OCI-LY1 (cell line): ENCODE results near the gene MEGF6.

Experiments
- H2AFZ ChIP-seq: fragments of 200-600 bp; sonication (generic), shearing (Covaris generic); 2 replicates; pipeline ENCODE4 v1.6.0; 2014; ENCODE audit warnings: antibody characterized with exemption, mild to moderate bottlenecking, low read length
- H3F3A ChIP-seq: fragments of 200-600 bp; sonication (generic), shearing (Covaris generic); 2 replicates; pipeline ENCODE4 v1.6.0; 2014; ENCODE audit warnings: mild to moderate bottlenecking, antibody characterized with exemption, low read length, moderate library complexity; ENCODE audit not compliant: insufficient read depth
- H3K27ac ChIP-seq: fragments of 200-600 bp; sonication (generic); 2 replicates; pipeline ENCODE4 v1.5.1; 2014; ENCODE audit warnings: low read length, mixed run types, mild to moderate bottlenecking, low read depth; ENCODE audit not compliant: poor library complexity, severe bottlenecking
- H3K27me3 ChIP-seq: fragments of 200-600 bp; sonication (generic); 2 replicates; pipeline ENCODE4 v1.6.0; 2014; ENCODE audit warnings: antibody characterized with exemption, mild to moderate bottlenecking, low read length, moderate library complexity; ENCODE audit not compliant: insufficient read depth
- H3K36me3 ChIP-seq: fragments of 200-600 bp; sonication (generic); 2 replicates; pipeline ENCODE4 v1.6.1; 2014; ENCODE audit warnings: mild to moderate bottlenecking, antibody characterized with exemption, low read length, moderate library complexity, mixed read lengths; ENCODE audit not compliant: insufficient read depth
- H3K4me1 ChIP-seq: fragments of 200-600 bp; sonication (generic); 2 replicates; pipeline ENCODE4 v1.5.1; 2014; ENCODE audit warnings: mild to moderate bottlenecking, low read length, moderate library complexity; ENCODE audit not compliant: insufficient read depth, severe bottlenecking
- H3K4me2 ChIP-seq: fragments of 200-600 bp; sonication (generic), shearing (Covaris generic); 2 replicates; pipeline ENCODE4 v1.6.1; 2014; ENCODE audit warnings: low read length
- H3K4me3 ChIP-seq: fragments of 200-600 bp; sonication (generic); 2 replicates; pipeline ENCODE4 v1.5.1; 2014; ENCODE audit warnings: low read length, low read depth, mild to moderate bottlenecking, mixed read lengths; ENCODE audit not compliant: poor library complexity, severe bottlenecking
- H3K79me2 ChIP-seq: fragments of 200-600 bp; shearing (Covaris generic); 2 replicates; pipeline ENCODE4 v1.6.1; 2016; ENCODE audit warnings: mixed run types, low read length, mixed read lengths; ENCODE audit not compliant: insufficient read depth
- H3K9ac ChIP-seq: fragments of 200-600 bp; sonication (generic), shearing (Covaris generic); 2 replicates; pipeline ENCODE4 v1.6.1; 2014; ENCODE audit warnings: mild to moderate bottlenecking, low read length, mixed read lengths
- H3K9me2 ChIP-seq: fragments of 200-600 bp; sonication (generic), shearing (Covaris generic); 2 replicates; pipeline ENCODE4 v1.6.1; 2014; ENCODE audit warnings: low read depth, mild to moderate bottlenecking, low read length, mixed read lengths
- H3K9me3 ChIP-seq: fragments of 200-600 bp; shearing (Covaris generic); 2 replicates; pipeline ENCODE4 v1.6.1; 2014; ENCODE audit warnings: low read length, mixed read lengths
- H4K20me1 ChIP-seq: fragments of 200-600 bp; sonication (generic), shearing (Covaris generic); 2 replicates; pipeline ENCODE4 v1.6.0; 2016; ENCODE audit warnings: mild to moderate bottlenecking, low read length; ENCODE audit not compliant: insufficient read depth
- CTCF ChIP-seq: fragments of 200-600 bp; sonication (generic), shearing (Covaris generic); IDR thresholded peaks from 2 replicates; pipeline ENCODE4 v1.5.1; 2017; ENCODE audit warnings: mild to moderate bottlenecking, antibody characterized with exemption, low read length, moderate library complexity, mixed read lengths
- EZH2 ChIP-seq: fragments of 200-600 bp; sonication (generic), shearing (Covaris generic); IDR thresholded peaks from 2 replicates; pipeline ENCODE4 v1.8.0; 2017; ENCODE audit warnings: borderline replicate concordance, mixed run types, mild to moderate bottlenecking, antibody characterized with exemption, low read length, moderate library complexity, mixed read lengths

Gene MEGF6

GRCh38 chr1:3530086-3530925 lies 81.0 kb downstream of the MEGF6 start:
- no peak overlapping the region for H3K4me2 ChIP-seq
- no peaks in the 10 kb centered on the region for H3K27me3 ChIP-seq
- H3K4me1 ChIP-seq, result no peaks in the 10 kb centered on the region
- H3F3A ChIP-seq, result no peaks in the 10 kb centered on the region
- no peak overlapping the region for H3K9ac ChIP-seq
- no peak overlapping the region for H2AFZ ChIP-seq
- H3K9me2 ChIP-seq, result no peaks in the 10 kb centered on the region
- H3K27ac ChIP-seq, result no peak overlapping the region
- no peak overlapping the region for H3K4me3 ChIP-seq
- H3K9me3 ChIP-seq, result no peaks in the 10 kb centered on the region
- no peaks in the 10 kb centered on the region for H3K36me3 ChIP-seq
- no peaks in the 10 kb centered on the region for H3K79me2 ChIP-seq
- H4K20me1 ChIP-seq, result no peaks in the 10 kb centered on the region
- TF ChIP-seq CTCF, result no peak
- no peak for TF ChIP-seq EZH2

GRCh38 chr1:3529099-3529729 lies 82.1 kb downstream of the MEGF6 start:
- Histone ChIP-seq H3K79me2 (no peaks in the 10 kb centered on the region), H3K4me2 (no peak overlapping the region), H3K9ac (no peak overlapping the region)

GRCh38 chr1:3527774-3528173 lies 83.5 kb downstream of the MEGF6 start:
- Histone ChIP-seq H3K27ac (no peak overlapping the region), H2AFZ (no peak overlapping the region), H3K36me3 (no peaks in the 10 kb centered on the region), H3K9ac (no peak overlapping the region), H3K9me2 (no peaks in the 10 kb centered on the region), H3F3A (no peaks in the 10 kb centered on the region), H4K20me1 (no peaks in the 10 kb centered on the region), H3K4me2 (no peak overlapping the region), H3K4me1 (no peaks in the 10 kb centered on the region), H3K27me3 (no peaks in the 10 kb centered on the region), H3K9me3 (no peaks in the 10 kb centered on the region), H3K79me2 (no peaks in the 10 kb centered on the region), H3K4me3 (no peak overlapping the region)
- TF ChIP-seq CTCF, result no peak
- no peak for TF ChIP-seq EZH2

More at GRCh38 chr1:3529099-3529729, 82.1 kb downstream of the MEGF6 start:
- Histone ChIP-seq H3K4me3 (no peak overlapping the region), H3K36me3 (no peaks in the 10 kb centered on the region), H3F3A (no peaks in the 10 kb centered on the region), H3K27ac (no peak overlapping the region), H3K9me2 (no peaks in the 10 kb centered on the region), H3K9me3 (no peaks in the 10 kb centered on the region), H3K27me3 (no peaks in the 10 kb centered on the region), H3K4me1 (no peaks in the 10 kb centered on the region), H2AFZ (no peak overlapping the region), H4K20me1 (no peaks in the 10 kb centered on the region)
- TF ChIP-seq CTCF (no peak), EZH2 (no peak)
